HCT116 (cell line): Measurements from ENCODE around the gene DOLPP1. TPM values are rescaled to one million over a fixed set of nuclear protein-coding genes. Genes with fewer than 3 reads are reported as not detected.
A peak's percentile ranks its signal among the peaks of the same experiment; 100 is the strongest.

Experiments used
- ATAC-seq: fragments of 200-7000 bp; cut with Tn5 transposase; 2 replicates; pipeline ENCODE4 v1.9.1; 2020; ENCODE audit warnings: mild to moderate bottlenecking, moderate library complexity
- BruUV-seq: library from RNA; stranded (reverse); fragments of 400-500 nt; replicated peaks from 2 replicates; lab custom pipeline; 2021; lab: Mats Ljungman, UMichigan
- CTCF ChIA-PET: fragments of 300-600 bp; sonication (Branson Sonifier 250); formaldehyde crosslinking; loops from one replicate; lab custom pipeline; 2021; ENCODE audit warnings: antibody characterized with exemption; lab: Charles Lee
- POLR2A ChIA-PET: fragments of 300-600, 350-600 bp; sonication (Branson Sonifier 250); formaldehyde crosslinking; loops from one replicate; lab custom pipeline; 2021; ENCODE audit warnings: antibody characterized with exemption; lab: Charles Lee
- RAD21 ChIA-PET, 2 experiments: fragments of 300-600 bp; sonication (Branson Sonifier 250); formaldehyde crosslinking; loops; one replicate each; lab custom pipeline; 2023; ENCODE audit warnings: low total read pairs in 2 of 2; ENCODE audit not compliant: uncharacterized antibody in 2 of 2, unreplicated experiment in 2 of 2, low non-redundant PET in 1 of 2; lab: Charles Lee
- DNase-seq: peaks from one replicate; pipeline ENCODE4 v3.0.0-alpha.2; 2010; ENCODE audit warnings: low read depth, low spot score
- H2AFZ ChIP-seq: fragments of 200-600 bp; shearing (Covaris generic), sonication (generic); 2 replicates; pipeline ENCODE4 v1.6.1; 2017; ENCODE audit warnings: low read depth, mixed run types, mixed read lengths, antibody characterized with exemption, low read length; ENCODE audit not compliant: poor library complexity, severe bottlenecking
- H3K27ac ChIP-seq: 2 replicates; pipeline ENCODE4 v1.5.1; 2012; ENCODE audit warnings: low read depth, low read length
- H3K27me3 ChIP-seq: fragments of 200-600 bp; sonication (generic); 2 replicates; pipeline ENCODE4 v1.6.1; 2016; ENCODE audit warnings: mixed run types, low read length, mixed read lengths; ENCODE audit not compliant: insufficient read depth
- H3K36me3 ChIP-seq, 2 experiments: fragments of 200-500 bp in 1 of 2; fragments of 200-600 bp in 1 of 2; sonication (Bioruptor generic) in 1 of 2; sonication (generic) in 1 of 2; 2 replicates each; pipeline versions ENCODE4 v1.5.1 to v1.6.1; 2014 to 2016; ENCODE audit warnings: low read length in 2 of 2, inconsistent platforms in 1 of 2, mixed read lengths in 1 of 2, mixed run types in 1 of 2; ENCODE audit not compliant: insufficient read depth in 2 of 2, control insufficient read depth in 1 of 2
- H3K4me1 ChIP-seq, 2 experiments: fragments of 200-600 bp in 1 of 2; sonication (generic) in 1 of 2; 2 replicates each; pipeline versions ENCODE4 v1.5.1 to v1.6.1; 2012 to 2017; ENCODE audit warnings: low read length in 2 of 2, inconsistent platforms in 1 of 2, mild to moderate bottlenecking in 1 of 2, mixed read lengths in 1 of 2, mixed run types in 1 of 2, moderate library complexity in 1 of 2; ENCODE audit not compliant: insufficient read depth in 2 of 2, control insufficient read depth in 1 of 2
- H3K4me2 ChIP-seq: fragments of 200-600 bp; sonication (generic); 2 replicates; pipeline ENCODE4 v1.6.1; 2017; ENCODE audit warnings: mixed run types, low read length, mixed read lengths
- H3K4me3 ChIP-seq, 2 experiments: fragments of 200-600 bp in 1 of 2; sonication (generic) in 1 of 2; replicated peaks in 1 of 2; 2 replicates each; pipeline ENCODE4 v1.5.1; 2011 to 2016; ENCODE audit warnings: low read length in 2 of 2, control low read depth in 1 of 2, low read depth in 1 of 2, mild to moderate bottlenecking in 1 of 2, mixed read lengths in 1 of 2, mixed run types in 1 of 2
- H3K79me2 ChIP-seq: fragments of 200-600 bp; sonication (generic); 2 replicates; pipeline ENCODE4 v1.6.1; 2017; ENCODE audit warnings: mild to moderate bottlenecking, mixed run types, low read length, moderate library complexity, mixed read lengths; ENCODE audit not compliant: insufficient read depth
- H3K9ac ChIP-seq: fragments of 200-600 bp; sonication (generic); 2 replicates; pipeline ENCODE4 v1.6.1; 2016; ENCODE audit warnings: low read length, mixed read lengths
- H3K9me2 ChIP-seq: fragments of 200-600 bp; sonication (generic), shearing (Covaris generic); 2 replicates; pipeline ENCODE4 v1.6.1; 2017; ENCODE audit warnings: mixed run types, mild to moderate bottlenecking, moderate library complexity; ENCODE audit not compliant: insufficient read depth
- H3K9me3 ChIP-seq, 2 experiments: fragments of 200-500 bp in 1 of 2; fragments of 200-600 bp in 1 of 2; sonication (Bioruptor generic) in 1 of 2; sonication (generic) in 1 of 2; 2 replicates each; pipeline ENCODE4 v1.6.1; 2014 to 2017; ENCODE audit warnings: low read length in 2 of 2, mixed read lengths in 2 of 2, inconsistent platforms in 1 of 2, low read depth in 1 of 2, mild to moderate bottlenecking in 1 of 2, mixed run types in 1 of 2, moderate library complexity in 1 of 2; ENCODE audit not compliant: control insufficient read depth in 1 of 2, insufficient read depth in 1 of 2
- H4K20me1 ChIP-seq: fragments of 200-600 bp; sonication (generic), shearing (Covaris generic); 2 replicates; pipeline ENCODE4 v1.6.1; 2017; ENCODE audit warnings: mixed run types, mild to moderate bottlenecking, moderate library complexity; ENCODE audit not compliant: insufficient read depth
- ZFX ChIP-seq: fragments of 450-650 bp; IDR thresholded peaks from 2 replicates; pipeline ENCODE4 v1.6.1; 2017
- intact Hi-C: fragments of 100-400 bp; cut with micrococcal nuclease; formaldehyde crosslinking; loops from 2 replicates; pipeline ENCODE4 v1.10.0; 2022
- total RNA-seq: library from RNA; stranded (reverse); gene quantifications from one replicate; pipeline ENCODE4 v1.2.1, GENCODE V29; 2021; ENCODE audit not compliant: unreplicated experiment
- TF ChIP-seq, protein P1 (sequence below), 3 experiments: fragments of 200-600 bp in 1 of 3; sonication (generic) in 1 of 3; IDR thresholded peaks in 2 of 3; conservative IDR thresholded peaks in 1 of 3; 2 replicates each; pipeline ENCODE4 v1.5.1; 2012 to 2017; ENCODE audit warnings: low read depth in 2 of 3, low read length in 2 of 3, antibody characterized with exemption in 1 of 3, borderline replicate concordance in 1 of 3, control low read depth in 1 of 3, mild to moderate bottlenecking in 1 of 3, mixed read lengths in 1 of 3, mixed run types in 1 of 3, moderate library complexity in 1 of 3; ENCODE audit not compliant: insufficient read depth in 1 of 3

DOLPP1 gene
- total RNA-seq, 1 experiment from 2014 or later = 17.4 TPM

GRCh38 chr9:129109952-129110739, 29.2 kb downstream of the DOLPP1 start:
- H3K4me1 ChIP-seq = peaks cover 23 to 46% of the 10 kb centered on the region in 2 experiments
- H3K9ac ChIP-seq = peak overlapping the region; percentile 81
- H3K9me2 ChIP-seq = no peaks in the 10 kb centered on the region
- no peaks in the 10 kb centered on the region for H3K36me3 ChIP-seq
- CTCF ChIA-PET = no interaction called here
- peak; percentile 19 for ATAC-seq
- RAD21 ChIA-PET = no interaction called here
- peak overlapping the region; percentile 89 for H3K27ac ChIP-seq
- H3K79me2 ChIP-seq = peaks cover 36% of the 10 kb centered on the region
- POLR2A ChIA-PET = interaction anchor here (0.6 to 1.8 kb wide), 2 partner anchors 28 to 350 kb away, joined by 3 to 4 read pairs; no protein-coding TSS in a partner anchor
- intact Hi-C loops = no loop called here
- H3K27me3 ChIP-seq = no peaks in the 10 kb centered on the region
- H2AFZ ChIP-seq = no peak overlapping the region
- TF ChIP-seq ZFX = peak; percentile 70; the same call in 1 of the 2 replicates
- TF ChIP-seq, protein P1, sequence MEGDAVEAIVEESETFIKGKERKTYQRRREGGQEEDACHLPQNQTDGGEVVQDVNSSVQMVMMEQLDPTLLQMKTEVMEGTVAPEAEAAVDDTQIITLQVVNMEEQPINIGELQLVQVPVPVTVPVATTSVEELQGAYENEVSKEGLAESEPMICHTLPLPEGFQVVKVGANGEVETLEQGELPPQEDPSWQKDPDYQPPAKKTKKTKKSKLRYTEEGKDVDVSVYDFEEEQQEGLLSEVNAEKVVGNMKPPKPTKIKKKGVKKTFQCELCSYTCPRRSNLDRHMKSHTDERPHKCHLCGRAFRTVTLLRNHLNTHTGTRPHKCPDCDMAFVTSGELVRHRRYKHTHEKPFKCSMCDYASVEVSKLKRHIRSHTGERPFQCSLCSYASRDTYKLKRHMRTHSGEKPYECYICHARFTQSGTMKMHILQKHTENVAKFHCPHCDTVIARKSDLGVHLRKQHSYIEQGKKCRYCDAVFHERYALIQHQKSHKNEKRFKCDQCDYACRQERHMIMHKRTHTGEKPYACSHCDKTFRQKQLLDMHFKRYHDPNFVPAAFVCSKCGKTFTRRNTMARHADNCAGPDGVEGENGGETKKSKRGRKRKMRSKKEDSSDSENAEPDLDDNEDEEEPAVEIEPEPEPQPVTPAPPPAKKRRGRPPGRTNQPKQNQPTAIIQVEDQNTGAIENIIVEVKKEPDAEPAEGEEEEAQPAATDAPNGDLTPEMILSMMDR (IDR thresholded peaks at IDR 0.05 in 2 of 3, conservative IDR thresholded peaks at IDR 0.05 in 1 of 3; ENCODE audit: borderline replicate concordance in 1 of 3, insufficient read depth in 1 of 3, low read depth in 2 of 3, low read length in 2 of 3) = no peak
- H3K4me3 ChIP-seq = peak overlapping the region; percentile 73 to 74
- no peaks in the 10 kb centered on the region for H4K20me1 ChIP-seq
- peak overlapping the region; percentile 89 for H3K4me2 ChIP-seq
- BruUV-seq = TSS peak; percentile 59
- DNase-seq = no peak
- no peaks in the 10 kb centered on the region for H3K9me3 ChIP-seq
